GM12878 (cell line): Measurements from ENCODE around the gene SVOP. TPM values are rescaled to one million over a fixed set of nuclear protein-coding genes. Genes with fewer than 3 reads are reported as not detected.

ENCODE experiments used
- ATAC-seq: fragments of 200-7000 bp; cut with Tn5 transposase; 3 replicates; pipeline ENCODE4 v1.9.1; 2020; ENCODE audit warnings: mild to moderate bottlenecking, moderate library complexity
- BruUV-seq: library from RNA; stranded (reverse); fragments of 400-500 nt; replicated peaks from 2 replicates; lab custom pipeline; 2021; lab: Mats Ljungman, UMichigan
- CTCF ChIA-PET: fragments of 300-600 bp; sonication (Branson Sonifier 250); formaldehyde crosslinking; extraction: SDS; loops from one replicate; lab custom pipeline; 2021; ENCODE audit warnings: inconsistent platforms; lab: Yijun Ruan, JAX
- POLR2A ChIA-PET: fragments of 350-600 bp; formaldehyde crosslinking; extraction: SDS; loops from one replicate; lab custom pipeline; 2021; ENCODE audit warnings: inconsistent platforms; lab: Charles Lee
- RAD21 ChIA-PET: fragments of 300-600 bp; sonication (Branson Sonifier 250); formaldehyde crosslinking; loops from one replicate; lab custom pipeline; 2023; ENCODE audit warnings: antibody characterized with exemption; ENCODE audit not compliant: unreplicated experiment; lab: Charles Lee
- SMC1A ChIA-PET: fragments of 300-600 bp; sonication (Branson Sonifier 250); formaldehyde crosslinking; loops from one replicate; lab custom pipeline; 2023; ENCODE audit not compliant: unreplicated experiment, uncharacterized antibody; lab: Charles Lee
- DNase-seq: peaks from one replicate; pipeline ENCODE4 v3.0.0-alpha.2; 2011; ENCODE audit warnings: low read depth, low spot score
- FAIRE-seq: peaks from 3 replicates; lab custom pipeline; 2011; peaks lifted over from hg19 to GRCh38; lab: Jason Lieb, UNC
- H2AFZ ChIP-seq: 2 replicates; pipeline ENCODE4 v1.6.0; 2011; ENCODE audit warnings: low read depth, low read length, control low read depth; ENCODE audit not compliant: control insufficient read depth
- H3K27ac ChIP-seq: 2 replicates; pipeline ENCODE4 v1.5.1; 2011; ENCODE audit warnings: control low read depth; ENCODE audit not compliant: control insufficient read depth, insufficient read depth
- H3K27me3 ChIP-seq, 2 experiments: replicated peaks in 1 of 2; 2 replicates each; pipeline versions ENCODE4 v1.6.0 to v1.6.1; 2011; ENCODE audit warnings: low read length in 1 of 2; ENCODE audit not compliant: control insufficient read depth in 2 of 2, insufficient read depth in 2 of 2
- H3K36me3 ChIP-seq, 2 experiments: 2 replicates each; pipeline ENCODE4 v1.5.1; 2011; ENCODE audit warnings: low read length in 1 of 2; ENCODE audit not compliant: control insufficient read depth in 2 of 2, insufficient read depth in 2 of 2
- H3K4me1 ChIP-seq: 2 replicates; pipeline ENCODE4 v1.6.1; 2011; ENCODE audit warnings: mild to moderate bottlenecking, low read length, moderate library complexity, mixed read lengths; ENCODE audit not compliant: control insufficient read depth, insufficient read depth
- H3K4me2 ChIP-seq: 2 replicates; pipeline ENCODE4 v1.6.0; 2011; ENCODE audit warnings: control low read depth; ENCODE audit not compliant: control insufficient read depth, insufficient read depth
- H3K4me3 ChIP-seq: fragments of 200-600 bp; sonication (generic); 2 replicates; pipeline ENCODE4 v1.5.1; 2016
- H3K79me2 ChIP-seq: 2 replicates; pipeline ENCODE4 v1.6.0; 2011; ENCODE audit warnings: low read length; ENCODE audit not compliant: control insufficient read depth, insufficient read depth
- H3K9ac ChIP-seq: 2 replicates; pipeline ENCODE4 v1.8.0; 2011; ENCODE audit warnings: low read length, control low read depth, mixed read lengths; ENCODE audit not compliant: control insufficient read depth, insufficient read depth
- H3K9me3 ChIP-seq: replicated peaks from 3 replicates; pipeline ENCODE4 v1.5.1; 2011; ENCODE audit warnings: mild to moderate bottlenecking, low read length; ENCODE audit not compliant: control insufficient read depth, insufficient read depth
- H4K20me1 ChIP-seq: 2 replicates; pipeline ENCODE4 v1.6.0; 2011; ENCODE audit not compliant: control insufficient read depth, insufficient read depth
- CHD1 ChIP-seq: IDR thresholded peaks from 2 replicates; pipeline ENCODE4 v1.6.1; 2012; ENCODE audit warnings: low read depth, low read length, improper control_type of control experiment
- CREB1 ChIP-seq: IDR thresholded peaks from 2 replicates; pipeline ENCODE4 v1.6.1; 2012; ENCODE audit warnings: low read depth, mild to moderate bottlenecking, inconsistent platforms
- IKZF2 ChIP-seq, 2 experiments: fragments of 450-650 bp; IDR thresholded peaks; 2 replicates each; pipeline ENCODE4 v1.6.1; 2017; ENCODE audit warnings: mild to moderate bottlenecking in 2 of 2, moderate library complexity in 2 of 2
- JUNB ChIP-seq: IDR thresholded peaks from 2 replicates; pipeline ENCODE4 v1.6.1; 2016; ENCODE audit warnings: antibody characterized with exemption, mild to moderate bottlenecking
- NR2F1 ChIP-seq: fragments of 450-650 bp; conservative IDR thresholded peaks from 2 replicates; pipeline ENCODE4 v1.6.1; 2017; ENCODE audit warnings: mild to moderate bottlenecking
- RCOR1 ChIP-seq: conservative IDR thresholded peaks from 2 replicates; pipeline ENCODE4 v1.6.1; 2012; ENCODE audit warnings: low read depth, low read length, improper control_type of control experiment
- ZNF274 ChIP-seq: IDR thresholded peaks from one replicate; pipeline ENCODE4 v1.8.0; 2011; ENCODE audit not compliant: insufficient read length, insufficient read depth
- in situ Hi-C: fragments of 300-500 bp; cut with MboI; formaldehyde crosslinking; loops from 9 replicates; pipeline ENCODE4 v1.14.3; 2018; ENCODE audit warnings: mixed read lengths
- intact Hi-C: fragments of 100-400 bp; cut with micrococcal nuclease; formaldehyde crosslinking; loops from one replicate; pipeline ENCODE4 v1.14.2; 2022; ENCODE audit not compliant: unreplicated experiment
- polyA plus RNA-seq, 11 experiments: library from polyadenylated mRNA; depleted of rRNA in 4 of 11; unstranded in 6 of 11; stranded (reverse) in 5 of 11; fragments of >200 nt; fragmentation: Nextera tagmentation in 4 of 11; fragmentation: Illumina TruSeq in 1 of 11; extraction: Ambion mirVana in 4 of 11; extraction: Trizol in 1 of 11; gene quantifications; 1 replicate in 1 of 11; 2 replicates in 10 of 11; pipeline versions ENCODE4 v1.2.1 to v1.2.3, GENCODE V29; 2011 to 2016; ENCODE audit warnings: inconsistent platforms in 2 of 11, missing spikeins in 2 of 11, low read depth in 1 of 11
- total RNA-seq, 4 experiments: library from RNA; depleted of rRNA in 3 of 4; stranded (reverse); fragments of >200 nt in 3 of 4; fragmentation: Illumina TruSeq in 1 of 4; extraction: Trizol in 1 of 4; gene quantifications; 2 replicates each; pipeline versions ENCODE4 v1.2.1 to v1.2.3, GENCODE V29; 2013 to 2021
- TF ChIP-seq, protein P1 (sequence below): fragments of 450-650 bp; IDR thresholded peaks from 2 replicates; pipeline ENCODE4 v1.6.1; 2018; ENCODE audit warnings: mild to moderate bottlenecking, low read depth, moderate library complexity; ENCODE audit not compliant: partially characterized antibody
- TF ChIP-seq, protein P2 (sequence below): fragments of 450-650 bp; formaldehyde crosslinking; IDR thresholded peaks from 2 replicates; pipeline ENCODE4 v1.4.0; 2022; ENCODE audit warnings: mild to moderate bottlenecking, moderate library complexity
- TF ChIP-seq, protein P3 (sequence below): fragments of 450-650 bp; IDR thresholded peaks from 2 replicates; pipeline ENCODE4 v1.6.1; 2017; ENCODE audit warnings: mild to moderate bottlenecking, moderate library complexity

SVOP gene
- total and polyA plus RNA-seq, 10 of the 15 experiments (the other 5 are each of a cell fraction or from before 2014, with no cell fraction given): under 0.01 TPM; not detected in 9

DNA sequence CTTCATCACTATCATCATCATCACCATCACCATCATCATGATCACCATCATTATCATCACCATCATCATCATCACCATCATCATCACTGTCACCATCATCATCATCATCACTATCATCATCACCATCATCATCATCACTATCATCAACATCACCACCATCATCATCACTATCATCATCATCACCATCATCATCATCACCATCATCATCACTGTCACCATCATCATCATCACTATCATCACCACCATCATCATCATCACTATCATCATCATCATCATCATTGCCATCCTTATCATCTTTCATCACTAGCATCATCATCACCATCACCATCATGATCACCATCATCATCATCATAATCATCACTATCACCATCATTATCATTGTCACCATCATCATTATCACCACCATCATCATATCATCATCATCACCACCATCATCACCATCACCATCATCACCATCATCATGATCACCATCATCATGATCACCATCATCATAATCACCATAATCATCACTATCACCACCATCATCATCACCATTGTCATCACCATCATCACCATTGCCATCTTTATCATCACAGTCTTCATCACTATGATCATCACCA lies 38.1 kb downstream of the SVOP start:
- Histone ChIP-seq H4K20me1 (no peaks in the 10 kb centered on the region), H3K4me3 (no peak overlapping the region), H3K9ac (no peak overlapping the region), H2AFZ (no peak overlapping the region), H3K79me2 (no peaks in the 10 kb centered on the region), H3K9me3 (no peaks in the 10 kb centered on the region; the same call in 2 of the 3 replicates), H3K27ac (no peak overlapping the region), H3K4me2 (no peak overlapping the region), H3K27me3 (peaks cover 0 to 1% of the 10 kb centered on the region in 2 experiments; a peak in 1 of 4 replicates), H3K36me3 (no peaks in the 10 kb centered on the region), H3K4me1 (no peaks in the 10 kb centered on the region)
- in situ Hi-C loops: no loop called here
- ATAC-seq: no peak
- FAIRE-seq: no peak
- intact Hi-C loops: no loop called here
- RAD21 ChIA-PET: no interaction called here
- SMC1A ChIA-PET: no interaction called here
- POLR2A ChIA-PET: no interaction called here
- BruUV-seq: no TSS peak
- no peak for DNase-seq
- CTCF ChIA-PET: no interaction called here
- TF ChIP-seq NR2F1 (no peak), RCOR1 (no peak), ZNF274 (no peak), JUNB (no peak), CHD1 (no peak), CREB1 (no peak), IKZF2 (IDR thresholded peaks at IDR 0.05) (no peak)
- TF ChIP-seq, protein P1, sequence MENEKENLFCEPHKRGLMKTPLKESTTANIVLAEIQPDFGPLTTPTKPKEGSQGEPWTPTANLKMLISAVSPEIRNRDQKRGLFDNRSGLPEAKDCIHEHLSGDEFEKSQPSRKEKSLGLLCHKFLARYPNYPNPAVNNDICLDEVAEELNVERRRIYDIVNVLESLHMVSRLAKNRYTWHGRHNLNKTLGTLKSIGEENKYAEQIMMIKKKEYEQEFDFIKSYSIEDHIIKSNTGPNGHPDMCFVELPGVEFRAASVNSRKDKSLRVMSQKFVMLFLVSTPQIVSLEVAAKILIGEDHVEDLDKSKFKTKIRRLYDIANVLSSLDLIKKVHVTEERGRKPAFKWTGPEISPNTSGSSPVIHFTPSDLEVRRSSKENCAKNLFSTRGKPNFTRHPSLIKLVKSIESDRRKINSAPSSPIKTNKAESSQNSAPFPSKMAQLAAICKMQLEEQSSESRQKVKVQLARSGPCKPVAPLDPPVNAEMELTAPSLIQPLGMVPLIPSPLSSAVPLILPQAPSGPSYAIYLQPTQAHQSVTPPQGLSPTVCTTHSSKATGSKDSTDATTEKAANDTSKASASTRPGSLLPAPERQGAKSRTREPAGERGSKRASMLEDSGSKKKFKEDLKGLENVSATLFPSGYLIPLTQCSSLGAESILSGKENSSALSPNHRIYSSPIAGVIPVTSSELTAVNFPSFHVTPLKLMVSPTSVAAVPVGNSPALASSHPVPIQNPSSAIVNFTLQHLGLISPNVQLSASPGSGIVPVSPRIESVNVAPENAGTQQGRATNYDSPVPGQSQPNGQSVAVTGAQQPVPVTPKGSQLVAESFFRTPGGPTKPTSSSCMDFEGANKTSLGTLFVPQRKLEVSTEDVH: no peak
- TF ChIP-seq, protein P2, sequence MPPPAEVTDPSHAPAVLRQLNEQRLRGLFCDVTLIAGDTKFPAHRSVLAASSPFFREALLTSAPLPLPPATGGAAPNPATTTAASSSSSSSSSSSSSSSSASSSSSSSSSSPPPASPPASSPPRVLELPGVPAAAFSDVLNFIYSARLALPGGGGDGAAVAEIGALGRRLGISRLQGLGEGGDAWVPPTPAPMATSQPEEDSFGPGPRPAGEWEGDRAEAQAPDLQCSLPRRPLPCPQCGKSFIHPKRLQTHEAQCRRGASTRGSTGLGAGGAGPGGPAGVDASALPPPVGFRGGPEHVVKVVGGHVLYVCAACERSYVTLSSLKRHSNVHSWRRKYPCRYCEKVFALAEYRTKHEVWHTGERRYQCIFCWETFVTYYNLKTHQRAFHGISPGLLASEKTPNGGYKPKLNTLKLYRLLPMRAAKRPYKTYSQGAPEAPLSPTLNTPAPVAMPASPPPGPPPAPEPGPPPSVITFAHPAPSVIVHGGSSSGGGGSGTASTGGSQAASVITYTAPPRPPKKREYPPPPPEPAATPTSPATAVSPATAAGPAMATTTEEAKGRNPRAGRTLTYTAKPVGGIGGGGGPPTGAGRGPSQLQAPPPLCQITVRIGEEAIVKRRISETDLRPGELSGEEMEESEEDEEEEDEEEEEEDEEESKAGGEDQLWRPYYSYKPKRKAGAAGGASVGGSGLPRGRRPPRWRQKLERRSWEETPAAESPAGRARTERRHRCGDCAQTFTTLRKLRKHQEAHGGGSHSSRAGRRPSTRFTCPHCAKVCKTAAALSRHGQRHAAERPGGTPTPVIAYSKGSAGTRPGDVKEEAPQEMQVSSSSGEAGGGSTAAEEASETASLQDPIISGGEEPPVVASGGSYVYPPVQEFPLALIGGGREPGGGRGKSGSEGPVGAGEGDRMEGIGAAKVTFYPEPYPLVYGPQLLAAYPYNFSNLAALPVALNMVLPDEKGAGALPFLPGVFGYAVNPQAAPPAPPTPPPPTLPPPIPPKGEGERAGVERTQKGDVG (CRISPR knock-in tag): no peak
- TF ChIP-seq, protein P3, sequence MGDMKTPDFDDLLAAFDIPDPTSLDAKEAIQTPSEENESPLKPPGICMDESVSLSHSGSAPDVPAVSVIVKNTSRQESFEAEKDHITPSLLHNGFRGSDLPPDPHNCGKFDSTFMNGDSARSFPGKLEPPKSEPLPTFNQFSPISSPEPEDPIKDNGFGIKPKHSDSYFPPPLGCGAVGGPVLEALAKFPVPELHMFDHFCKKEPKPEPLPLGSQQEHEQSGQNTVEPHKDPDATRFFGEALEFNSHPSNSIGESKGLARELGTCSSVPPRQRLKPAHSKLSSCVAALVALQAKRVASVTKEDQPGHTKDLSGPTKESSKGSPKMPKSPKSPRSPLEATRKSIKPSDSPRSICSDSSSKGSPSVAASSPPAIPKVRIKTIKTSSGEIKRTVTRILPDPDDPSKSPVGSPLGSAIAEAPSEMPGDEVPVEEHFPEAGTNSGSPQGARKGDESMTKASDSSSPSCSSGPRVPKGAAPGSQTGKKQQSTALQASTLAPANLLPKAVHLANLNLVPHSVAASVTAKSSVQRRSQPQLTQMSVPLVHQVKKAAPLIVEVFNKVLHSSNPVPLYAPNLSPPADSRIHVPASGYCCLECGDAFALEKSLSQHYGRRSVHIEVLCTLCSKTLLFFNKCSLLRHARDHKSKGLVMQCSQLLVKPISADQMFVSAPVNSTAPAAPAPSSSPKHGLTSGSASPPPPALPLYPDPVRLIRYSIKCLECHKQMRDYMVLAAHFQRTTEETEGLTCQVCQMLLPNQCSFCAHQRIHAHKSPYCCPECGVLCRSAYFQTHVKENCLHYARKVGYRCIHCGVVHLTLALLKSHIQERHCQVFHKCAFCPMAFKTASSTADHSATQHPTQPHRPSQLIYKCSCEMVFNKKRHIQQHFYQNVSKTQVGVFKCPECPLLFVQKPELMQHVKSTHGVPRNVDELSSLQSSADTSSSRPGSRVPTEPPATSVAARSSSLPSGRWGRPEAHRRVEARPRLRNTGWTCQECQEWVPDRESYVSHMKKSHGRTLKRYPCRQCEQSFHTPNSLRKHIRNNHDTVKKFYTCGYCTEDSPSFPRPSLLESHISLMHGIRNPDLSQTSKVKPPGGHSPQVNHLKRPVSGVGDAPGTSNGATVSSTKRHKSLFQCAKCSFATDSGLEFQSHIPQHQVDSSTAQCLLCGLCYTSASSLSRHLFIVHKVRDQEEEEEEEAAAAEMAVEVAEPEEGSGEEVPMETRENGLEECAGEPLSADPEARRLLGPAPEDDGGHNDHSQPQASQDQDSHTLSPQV: no peak
